NOMO-1 treated with dmso at 0.1 percent for 144 hours (cell line): ENCODE results near the gene CACNG5.

Source experiments
- DNase-seq: peaks from one replicate; lab custom pipeline; 2025; ENCODE audit not compliant: unreplicated experiment; lab: John Stamatoyannopoulos, UW

Gene CACNG5, protein sequence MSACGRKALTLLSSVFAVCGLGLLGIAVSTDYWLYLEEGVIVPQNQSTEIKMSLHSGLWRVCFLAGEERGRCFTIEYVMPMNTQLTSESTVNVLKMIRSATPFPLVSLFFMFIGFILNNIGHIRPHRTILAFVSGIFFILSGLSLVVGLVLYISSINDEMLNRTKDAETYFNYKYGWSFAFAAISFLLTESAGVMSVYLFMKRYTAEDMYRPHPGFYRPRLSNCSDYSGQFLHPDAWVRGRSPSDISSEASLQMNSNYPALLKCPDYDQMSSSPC

DNA sequence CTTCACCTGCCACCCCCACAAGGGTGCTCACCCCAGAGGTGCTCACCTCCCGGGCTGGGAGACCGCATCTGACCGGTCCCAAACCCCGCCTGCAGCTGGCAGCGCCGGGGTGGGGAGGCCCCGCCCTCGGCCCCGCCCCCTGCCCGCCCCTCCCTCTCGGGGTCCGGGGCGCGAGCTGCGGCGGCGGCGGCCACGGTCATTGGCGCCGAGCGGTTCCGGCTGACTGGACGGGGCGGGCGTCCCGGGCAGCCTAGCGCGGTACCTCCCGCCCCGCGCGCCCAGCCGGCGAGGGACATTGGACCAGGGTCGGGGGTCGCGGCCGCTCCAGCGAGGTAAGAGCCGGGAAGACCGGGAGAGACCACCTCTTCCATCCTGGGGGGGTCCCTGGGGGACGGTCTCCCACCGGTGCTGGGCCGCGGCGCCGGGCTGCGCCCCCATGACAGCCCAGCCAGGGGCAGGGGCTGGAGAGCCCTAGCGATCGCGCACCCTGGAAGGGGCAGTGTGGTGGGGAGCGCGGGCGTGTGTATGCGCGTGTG is at the start of gene CACNG5:
CACNG5 (plus strand) TSS at position 199 of the 536 bp plus-strand sequence. CDS start 42,216 bp downstream, outside the sequence.
- no peak for DNase-seq

DNA sequence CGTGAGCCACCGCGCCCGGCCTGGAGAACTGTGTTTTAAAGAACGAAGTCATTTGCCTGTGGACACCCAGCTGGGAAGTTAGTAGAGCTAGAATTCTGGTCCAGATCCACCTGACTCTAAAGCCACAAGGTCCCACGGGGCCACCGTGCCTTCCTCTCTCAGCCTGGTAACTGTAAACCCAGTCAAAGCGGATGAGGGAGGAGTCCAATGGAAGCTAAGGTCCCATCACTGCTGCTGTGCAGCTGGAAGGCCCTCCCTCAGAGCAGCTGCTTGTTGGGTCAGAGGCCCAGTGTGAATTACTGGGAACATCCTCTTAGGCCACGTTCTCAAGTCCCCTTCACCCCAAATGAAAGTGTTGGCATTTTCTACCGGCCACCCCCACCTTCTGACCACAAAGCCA is 48.8 kb upstream of the CACNG5 start:
- no peak for DNase-seq

DNA sequence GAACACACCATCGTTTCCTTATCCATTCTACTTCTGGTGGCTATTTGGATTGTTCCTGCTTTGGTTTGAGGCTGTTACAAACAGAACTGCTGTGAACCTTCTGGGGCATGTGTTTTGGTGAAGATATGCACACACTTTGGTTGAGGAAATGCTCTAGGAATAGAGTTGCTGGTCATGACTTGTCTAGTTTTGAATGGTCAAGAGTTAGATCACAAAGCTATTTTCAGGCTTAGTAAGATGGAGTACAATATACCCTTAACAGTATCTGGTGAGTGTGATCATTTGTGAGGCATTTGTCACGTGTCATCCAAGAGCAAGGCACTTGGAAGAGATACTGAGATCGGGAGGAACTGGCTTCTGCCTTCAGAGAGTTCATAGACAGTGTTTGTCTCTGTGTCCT is 47.0 kb upstream of the CACNG5 start:
- no peak for DNase-seq

DNA sequence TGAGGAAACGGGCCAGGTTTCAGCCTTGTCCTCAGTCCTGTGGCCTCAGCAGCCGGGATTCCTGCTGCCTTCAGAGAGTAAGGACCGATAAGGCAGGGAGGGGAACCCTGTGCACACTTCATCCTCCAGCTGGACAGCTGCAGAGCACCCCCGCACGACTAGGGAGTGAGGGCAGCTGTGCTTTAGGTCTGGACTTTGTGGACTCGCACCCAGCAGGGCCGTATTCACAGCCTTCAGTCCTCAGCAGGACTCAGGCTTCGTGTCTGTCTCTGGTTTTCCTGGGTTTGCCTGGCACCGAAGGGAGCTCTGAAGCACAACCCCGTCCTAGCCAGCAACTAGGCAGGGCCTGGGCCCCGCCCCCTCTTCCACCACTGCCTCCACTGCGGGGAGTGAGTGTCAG is 45.8 kb upstream of the CACNG5 start:
- DNase-seq, result no peak

DNA sequence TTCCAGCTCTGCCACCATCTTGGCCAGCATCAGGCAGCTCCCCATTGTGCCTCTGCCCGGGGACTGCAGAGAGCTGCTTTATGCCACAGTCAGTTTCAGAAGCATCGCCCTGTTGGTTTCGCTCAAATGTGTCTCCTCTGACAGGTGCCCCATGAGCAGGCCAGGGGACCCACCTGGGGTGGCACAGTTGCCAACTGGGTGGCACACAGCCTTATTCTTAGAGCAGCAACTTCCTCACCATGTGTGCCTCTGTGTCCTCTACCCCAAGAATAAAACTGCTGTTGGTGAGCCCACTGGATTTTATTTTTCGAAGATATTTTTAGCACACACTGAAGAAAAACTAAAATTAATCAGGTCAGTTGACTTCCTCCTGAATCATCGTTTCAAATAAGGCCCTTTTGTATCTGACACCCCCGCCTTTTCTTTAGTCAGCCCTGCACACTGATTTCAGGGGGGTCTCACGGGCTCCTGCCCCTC is 44.9 kb upstream of the CACNG5 start:
- no peak for DNase-seq

DNA sequence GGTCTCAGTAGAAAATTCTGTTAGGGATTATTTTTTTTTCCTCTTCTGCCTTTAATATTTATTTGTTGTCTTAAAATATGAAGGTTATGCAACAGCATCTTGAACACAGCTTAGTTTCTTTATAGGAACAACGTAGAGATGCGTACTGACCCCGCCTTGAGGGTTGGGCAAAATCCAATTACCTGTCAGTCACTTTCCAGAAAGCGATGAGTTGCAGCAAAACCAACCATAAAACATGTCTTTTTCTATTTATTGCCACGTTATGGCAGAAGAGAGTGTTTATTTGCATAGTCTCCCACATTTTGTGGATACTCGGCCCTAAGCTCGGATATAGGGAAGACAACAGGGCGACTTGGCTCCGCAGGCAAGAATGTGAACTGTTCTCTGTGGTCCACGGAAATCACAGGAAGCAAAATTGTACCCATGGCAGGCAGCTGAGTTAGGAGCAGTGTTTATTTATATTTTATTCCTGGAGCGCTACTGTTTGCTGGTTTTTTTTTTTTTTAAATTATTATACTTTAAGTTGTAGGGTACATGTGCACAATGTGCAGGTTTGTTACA is 44.3 kb upstream of the CACNG5 start:
- DNase-seq, result no peak

DNA sequence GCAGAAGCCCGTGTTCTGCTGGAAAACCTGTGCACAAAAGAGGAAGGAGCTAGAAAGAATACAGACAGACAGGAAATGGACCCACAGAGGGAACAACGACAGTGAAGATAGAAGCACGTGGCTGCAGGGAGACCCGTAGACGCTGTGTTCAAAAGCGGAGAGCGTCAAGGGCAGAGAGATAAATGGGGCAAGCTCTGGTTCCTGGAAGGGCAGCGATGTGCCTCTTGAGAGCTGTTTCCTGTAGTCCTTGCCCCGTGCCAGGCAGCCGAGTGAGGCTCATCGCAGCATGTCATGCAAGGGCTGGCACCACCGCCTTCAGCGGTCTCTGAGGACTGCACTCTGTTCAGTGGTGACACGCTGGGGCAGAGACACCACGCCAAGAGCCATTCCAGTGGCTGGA is 43.6 kb upstream of the CACNG5 start:
- peak; percentile 77 for DNase-seq

DNA sequence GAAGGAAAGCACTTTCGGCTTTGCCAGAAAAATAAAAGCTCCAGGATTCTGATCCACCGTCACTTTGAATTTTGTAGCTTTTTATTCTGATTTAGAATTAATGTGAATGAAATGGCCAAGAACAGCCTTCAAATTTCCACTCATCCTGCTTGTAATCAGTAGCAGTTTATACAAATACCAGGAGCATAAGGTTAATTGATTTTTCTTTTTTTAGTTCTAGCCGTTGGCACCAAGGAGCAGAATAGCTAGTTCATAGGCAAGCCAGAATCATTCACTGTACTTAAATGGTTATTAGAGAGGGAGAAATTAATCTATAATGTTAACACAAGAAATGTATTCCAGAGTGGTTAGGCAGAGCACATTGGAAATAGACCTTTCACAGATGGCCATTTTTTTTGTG is 41.1 kb upstream of the CACNG5 start:
- DNase-seq, result no peak

DNA sequence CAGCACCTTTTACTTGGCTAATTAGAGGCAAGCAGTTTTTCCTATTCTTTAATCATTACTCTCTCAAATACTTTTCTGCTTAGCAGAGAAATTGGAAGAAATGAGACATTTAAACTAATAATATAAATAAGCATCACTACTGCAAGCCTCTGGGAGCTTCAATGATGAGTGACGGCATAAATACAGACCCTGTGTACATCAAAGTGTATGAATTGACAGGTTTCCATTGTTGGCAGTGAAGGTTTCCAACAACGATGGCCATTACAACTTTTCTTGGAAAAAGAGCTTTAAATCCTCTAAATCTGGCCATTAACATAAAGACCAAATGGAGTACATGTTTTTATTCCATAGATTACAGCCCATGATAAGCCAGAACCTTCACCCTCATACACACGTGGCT is 39.4 kb upstream of the CACNG5 start:
- no peak for DNase-seq

DNA sequence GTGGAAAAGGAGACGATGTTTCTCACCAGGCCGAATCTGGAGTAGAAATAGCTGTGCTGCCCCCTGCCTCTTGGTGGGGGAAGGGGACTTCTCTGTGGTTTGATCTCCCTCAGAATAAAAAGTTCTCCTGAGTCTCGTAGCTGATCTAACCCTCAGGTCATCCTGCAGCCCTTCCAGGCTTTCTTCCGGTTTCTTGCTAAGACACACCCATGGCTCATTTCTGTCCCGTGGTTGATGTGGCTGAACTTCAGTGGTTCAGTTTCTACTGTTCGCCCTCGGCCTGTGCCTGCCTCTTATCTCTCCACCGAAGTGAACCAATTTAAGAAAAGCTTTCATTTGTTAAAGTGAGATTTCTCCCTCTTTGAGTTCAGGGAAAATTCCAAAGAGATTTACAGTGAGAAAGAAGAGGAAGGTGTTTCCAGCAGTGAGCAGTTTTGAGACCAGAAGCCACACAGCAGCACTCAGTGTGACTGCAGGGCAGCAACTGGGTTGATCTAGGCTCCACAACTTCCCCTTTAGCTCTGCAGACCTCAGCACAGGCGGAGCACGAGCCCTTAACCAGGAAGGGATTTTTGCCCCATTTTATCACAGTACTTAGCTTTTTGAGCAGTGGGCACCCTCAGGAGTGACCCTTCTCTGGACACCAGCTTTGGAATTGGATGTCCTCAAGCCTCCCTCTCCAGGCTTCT is 34.9 kb upstream of the CACNG5 start:
- peak; percentile 54 for DNase-seq

DNA sequence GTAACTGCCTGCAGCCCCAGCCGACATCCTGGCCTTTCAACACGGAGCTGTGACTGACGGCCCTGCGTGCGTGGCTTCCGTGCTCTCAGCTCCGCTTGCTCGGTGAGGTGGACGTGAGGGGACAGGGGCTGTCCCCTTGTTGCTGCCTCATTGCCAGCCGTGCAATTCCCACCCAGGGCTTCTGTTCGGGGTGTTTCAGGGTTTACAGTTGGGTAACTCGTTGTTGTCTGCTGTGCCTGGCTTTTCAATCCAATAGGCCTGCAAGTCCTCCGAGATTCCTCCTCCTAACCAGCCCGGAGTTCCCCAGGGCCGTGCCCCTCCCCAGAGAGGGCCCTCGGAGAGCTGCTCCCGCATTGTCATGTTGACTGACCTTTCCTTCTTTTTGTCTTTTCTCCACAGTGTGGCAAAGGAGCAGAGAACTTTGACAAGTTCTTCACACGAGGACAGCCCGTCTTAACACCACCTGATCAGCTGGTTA is 31.4 kb upstream of the CACNG5 start:
- DNase-seq, result no peak

DNA sequence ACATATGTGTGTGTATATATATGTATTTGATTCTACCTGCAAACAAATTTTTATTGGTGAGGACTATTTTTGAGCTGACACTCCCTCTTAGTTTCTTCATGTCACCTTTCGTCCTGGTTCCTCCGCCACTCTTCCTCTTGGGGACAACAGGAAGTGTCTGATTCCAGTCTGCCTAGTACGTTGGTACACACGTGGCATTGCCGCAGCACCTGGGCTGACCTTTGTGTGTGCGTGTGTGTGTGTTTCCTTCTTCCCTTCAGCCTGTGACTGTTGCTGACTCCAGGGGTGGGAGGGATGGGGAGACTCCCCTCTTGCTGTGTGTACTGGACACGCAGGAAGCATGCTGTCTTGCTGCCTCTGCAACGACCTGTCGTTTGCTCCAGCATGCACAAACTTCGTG is 29.4 kb upstream of the CACNG5 start:
- DNase-seq, result no peak

DNA sequence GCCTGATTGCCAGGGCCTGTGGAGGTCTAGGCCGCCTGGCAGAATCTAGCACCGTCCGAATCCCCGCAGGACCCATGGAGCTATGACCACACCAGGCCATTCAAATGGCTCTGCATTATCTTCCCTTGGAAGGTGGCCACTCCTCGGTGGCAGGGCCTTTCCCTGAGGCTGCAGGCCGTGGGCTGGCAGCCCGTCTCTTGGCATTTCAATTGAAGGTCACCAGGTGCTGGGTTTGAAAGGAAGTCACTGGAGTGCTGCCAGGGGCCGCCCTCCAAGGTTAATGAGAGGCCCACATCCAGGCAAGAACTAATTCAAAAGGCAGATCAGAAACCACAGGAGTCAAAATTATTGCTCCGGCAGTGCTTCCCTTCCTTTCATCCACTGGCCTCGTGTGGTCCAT is 27.7 kb upstream of the CACNG5 start:
- DNase-seq, result no peak

DNA sequence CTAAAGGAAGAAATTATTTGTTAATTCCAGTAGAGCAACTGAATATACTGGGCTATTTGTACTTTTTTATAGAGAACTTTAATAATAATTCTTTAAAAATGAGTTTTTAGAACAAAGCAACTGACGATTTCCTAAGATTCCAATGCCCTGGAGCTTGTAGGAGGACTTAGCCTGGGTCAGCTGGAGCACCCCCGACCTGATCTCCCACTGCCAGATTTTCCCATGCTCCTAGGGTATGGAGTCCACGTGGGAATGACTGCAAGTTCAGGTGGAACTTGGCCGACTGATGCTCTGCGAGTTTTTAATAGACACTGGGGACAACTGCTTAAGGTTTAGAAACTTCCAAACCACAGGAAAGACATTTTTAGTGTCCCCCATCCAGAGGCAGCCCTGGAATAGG is 25.5 kb upstream of the CACNG5 start:
- DNase-seq, result no peak

DNA sequence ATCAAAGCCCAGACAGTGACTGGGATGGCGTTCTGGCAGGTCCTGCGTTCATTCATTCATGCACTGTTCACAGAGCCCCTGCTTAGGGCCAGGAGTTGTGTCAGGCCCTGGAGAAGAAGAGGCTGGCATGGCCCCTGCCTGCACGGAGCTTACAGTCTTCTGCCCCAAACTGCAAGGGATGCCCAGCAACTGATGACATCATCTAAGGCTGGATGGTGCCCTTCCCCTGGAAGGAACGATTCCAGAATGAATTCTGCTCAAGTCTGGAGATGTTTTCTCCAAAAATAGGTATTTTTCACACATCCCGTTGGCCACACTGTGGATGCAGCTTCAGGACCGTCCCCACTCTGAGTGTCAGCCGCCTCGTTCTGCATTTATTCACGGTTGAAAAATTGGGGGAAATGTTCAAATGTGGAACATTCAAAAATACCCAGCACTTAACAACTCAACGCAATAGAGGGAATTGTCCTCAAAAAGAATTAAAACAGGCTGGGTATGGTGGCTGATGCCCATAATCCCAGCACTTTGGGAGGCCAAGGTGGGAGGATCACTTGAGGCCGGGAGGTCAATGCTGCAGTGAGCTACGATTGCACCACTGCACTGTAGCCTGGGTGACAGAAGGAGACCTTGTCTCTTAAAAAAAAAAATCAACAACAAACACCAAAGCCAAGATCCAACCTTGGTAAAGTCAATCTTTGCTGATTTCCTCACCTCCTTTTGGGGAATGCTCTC is 23.8 kb upstream of the CACNG5 start:
- DNase-seq, result no peak

DNA sequence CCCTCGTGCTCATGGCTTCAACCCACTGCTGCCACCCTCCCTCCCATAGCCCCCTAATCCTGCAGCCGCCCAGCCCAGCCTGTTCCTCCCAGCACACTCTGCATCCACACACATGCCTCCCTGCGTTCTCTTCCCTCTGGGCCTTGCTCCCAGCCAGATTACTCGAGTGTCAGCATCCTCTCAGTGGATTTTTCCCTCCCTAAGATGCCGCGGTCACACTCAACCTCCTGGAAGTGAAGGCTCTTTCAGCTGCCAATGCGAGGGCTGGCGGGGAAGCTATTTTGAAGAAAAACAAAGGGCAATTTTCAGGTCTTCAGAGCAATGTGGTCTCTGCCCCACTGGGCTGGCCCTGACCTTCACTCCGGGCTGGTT is 23.2 kb upstream of the CACNG5 start:
- no peak for DNase-seq

DNA sequence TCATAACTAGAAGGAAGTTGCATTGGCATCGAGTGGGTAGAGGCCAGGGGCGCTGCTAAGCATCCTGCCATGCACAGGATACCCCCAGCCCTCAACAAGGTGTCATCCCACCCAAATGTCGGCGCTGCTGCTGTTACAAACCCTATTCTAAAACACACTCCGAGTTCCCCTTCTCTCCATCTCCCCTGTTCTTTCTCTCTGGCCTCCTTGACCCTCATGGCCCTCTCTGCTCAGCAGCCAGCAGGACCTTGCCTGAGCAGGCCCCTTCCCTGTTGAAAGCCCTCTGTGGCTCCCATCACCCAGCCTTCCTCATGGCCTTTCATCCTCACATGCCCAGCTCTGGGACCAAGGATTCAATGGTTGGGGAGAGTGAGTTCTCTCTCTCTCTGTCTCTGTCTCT is 22.3 kb upstream of the CACNG5 start:
- no peak for DNase-seq

DNA sequence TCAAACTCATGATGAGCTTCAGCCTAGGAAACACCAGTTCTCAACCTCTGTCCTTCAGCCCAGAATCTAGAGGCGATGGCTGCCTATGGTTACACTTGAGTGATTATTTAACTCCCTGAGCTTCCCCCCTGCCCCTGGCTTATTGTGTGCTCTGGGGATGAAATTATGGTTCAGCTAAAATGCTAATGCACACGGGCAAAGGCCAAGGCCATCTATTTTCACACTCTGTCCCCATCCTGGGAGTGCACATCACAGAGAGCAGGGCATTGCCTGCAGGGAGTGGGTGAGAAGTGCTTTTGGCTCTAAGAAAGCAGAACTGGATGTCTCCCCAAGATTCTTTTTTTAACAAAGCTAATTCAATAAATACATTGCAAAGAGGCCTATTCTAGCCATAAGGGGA is 21.6 kb upstream of the CACNG5 start:
- DNase-seq, result no peak

DNA sequence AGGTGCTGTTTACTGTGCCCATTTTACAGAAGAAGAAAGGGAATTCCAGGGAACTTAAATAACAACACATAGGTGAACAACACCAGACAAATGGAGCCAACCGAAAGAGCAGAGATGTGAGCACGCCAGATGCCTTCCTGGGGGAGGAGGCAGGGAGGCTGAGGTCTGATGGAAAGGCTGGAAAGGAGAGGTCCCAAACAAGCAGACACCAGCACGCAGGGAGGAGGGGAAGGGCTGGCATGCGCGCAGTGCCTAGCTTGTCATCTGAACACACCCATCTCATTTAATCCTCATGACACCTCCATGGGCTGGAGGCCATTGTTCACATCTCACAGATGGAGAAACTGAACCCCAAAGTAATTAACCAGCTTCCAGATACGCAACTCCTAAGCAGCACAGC is 20.9 kb upstream of the CACNG5 start:
- no peak for DNase-seq

DNA sequence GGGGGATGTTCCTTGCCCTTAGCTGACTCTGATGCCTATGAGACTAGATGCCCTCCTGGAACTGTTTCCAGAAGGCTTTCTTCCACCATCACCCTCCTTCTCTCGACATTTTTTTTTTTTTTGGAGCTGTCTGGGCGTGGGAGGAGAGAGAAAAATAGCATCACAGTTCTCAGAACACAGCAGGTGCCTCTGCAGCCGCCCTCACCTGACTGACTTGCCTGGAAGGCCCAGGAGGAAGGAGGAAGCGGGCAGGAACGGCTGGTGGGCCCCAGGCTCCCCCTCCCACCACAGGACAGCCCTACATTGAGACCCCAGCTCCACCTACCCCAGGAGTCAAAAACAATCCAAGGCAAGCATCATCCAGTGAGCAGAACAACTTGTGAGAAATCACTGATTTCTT is 20.3 kb upstream of the CACNG5 start:
- DNase-seq, result no peak

DNA sequence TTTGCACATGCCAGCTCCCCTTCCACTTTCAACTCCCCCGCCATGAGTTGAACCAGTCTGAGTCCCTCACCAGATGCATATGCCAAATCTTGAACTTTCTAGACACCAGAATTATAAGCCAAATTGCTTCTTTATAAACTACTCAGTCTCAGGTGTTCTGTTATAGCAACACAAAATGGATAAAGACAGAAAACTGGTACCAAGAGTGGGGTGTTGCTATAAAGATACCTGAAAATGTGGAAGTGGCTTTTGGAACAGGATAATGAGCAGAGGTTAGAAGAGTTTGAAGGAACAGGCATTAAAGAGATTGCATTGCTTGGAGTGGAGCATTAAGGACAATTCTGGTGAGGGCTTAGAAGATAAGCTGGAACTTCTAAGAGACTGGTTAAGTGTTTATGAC is 17.2 kb upstream of the CACNG5 start:
- no peak for DNase-seq
